A549 (cell line): ENCODE measurements around the gene SPRYD3. TPM values are rescaled to one million over a fixed set of nuclear protein-coding genes. Genes with fewer than 3 reads are reported as not detected.

ENCODE experiments used
- ATAC-seq, 2 experiments: fragments of 200-7000 bp in 1 of 2; fragments of >200 bp in 1 of 2; cut with Nextera tagmentation in 1 of 2; cut with Tn5 transposase in 1 of 2; 3 replicates each; pipeline versions ENCODE4 v1.8.0 to v1.9.1; 2018 to 2020; ENCODE audit warnings: mild to moderate bottlenecking in 1 of 2, moderate library complexity in 1 of 2
- CTCF ChIA-PET: fragments of 300-600 bp; sonication (Branson Sonifier 250); formaldehyde crosslinking; extraction: SDS; loops from one replicate; lab custom pipeline; 2021; ENCODE audit warnings: antibody characterized with exemption, inconsistent platforms; lab: Yijun Ruan, JAX
- POLR2A ChIA-PET: fragments of 350-600 bp; formaldehyde crosslinking; extraction: SDS; loops from one replicate; lab custom pipeline; 2021; ENCODE audit warnings: antibody characterized with exemption, inconsistent platforms; lab: Yijun Ruan, JAX
- DNase-seq, 2 experiments: peaks; one replicate each; pipeline versions ENCODE4 v3.0.0 to v3.0.0-alpha.2; 2011 to 2016; ENCODE audit warnings: low read depth in 1 of 2, low spot score in 1 of 2
- FAIRE-seq: peaks from 2 replicates; lab custom pipeline; 2011; peaks lifted over from hg19 to GRCh38; lab: Jason Lieb, UNC
- H3K27ac ChIP-seq, 2 experiments: fragments of >200 bp; sonication (Bioruptor Twin); formaldehyde crosslinking; 3 replicates each; pipeline ENCODE4 v1.5.1; 2016 to 2017
- H3K4me1 ChIP-seq: fragments of >200 bp; sonication (Bioruptor Twin); formaldehyde crosslinking; 3 replicates; pipeline ENCODE4 v1.6.1; 2016
- H3K4me2 ChIP-seq: fragments of >200 bp; sonication (Bioruptor Twin); formaldehyde crosslinking; 3 replicates; pipeline ENCODE4 v1.6.1; 2016
- H3K4me3 ChIP-seq: fragments of >200 bp; sonication (Bioruptor Twin); formaldehyde crosslinking; 3 replicates; pipeline ENCODE4 v1.5.1; 2016
- H3K9me3 ChIP-seq: fragments of >200 bp; sonication (Bioruptor Twin); formaldehyde crosslinking; 3 replicates; pipeline ENCODE4 v1.6.1; 2016
- ATOH8 ChIP-seq: fragments of 250-450 bp; sonication (Bioruptor Pico); IDR thresholded peaks from 2 replicates; pipeline ENCODE4 v1.5.0; 2020; ENCODE audit warnings: low read depth, mild to moderate bottlenecking, moderate library complexity
- BHLHE40 ChIP-seq: IDR thresholded peaks from 2 replicates; pipeline ENCODE4 v1.6.1; 2012; ENCODE audit warnings: low read depth, low read length, inconsistent platforms
- CBX2 ChIP-seq: fragments of 200-600 bp; sonication (generic); IDR thresholded peaks from 2 replicates; pipeline ENCODE4 v1.6.1; 2016; ENCODE audit warnings: low read depth, mild to moderate bottlenecking, borderline replicate concordance
- CBX8 ChIP-seq: fragments of 200-600 bp; sonication (generic); IDR thresholded peaks from 2 replicates; pipeline ENCODE4 v1.6.1; 2016
- CEBPB ChIP-seq, 2 experiments: fragments of >200 bp in 1 of 2; sonication (Bioruptor Twin) in 1 of 2; formaldehyde crosslinking in 1 of 2; IDR thresholded peaks; 2 replicates each; pipeline ENCODE4 v1.6.1; 2012 to 2016
- CTCF ChIP-seq: fragments of >200 bp; sonication (Bioruptor Twin); formaldehyde crosslinking; IDR thresholded peaks from 3 replicates; pipeline ENCODE4 v1.5.1; 2016
- EHF ChIP-seq: fragments of 250-450 bp; sonication (Bioruptor Pico); IDR thresholded peaks from 2 replicates; pipeline ENCODE4 v1.5.0; 2020; ENCODE audit warnings: mild to moderate bottlenecking
- EHMT2 ChIP-seq: fragments of 200-600 bp; sonication (generic); IDR thresholded peaks from 2 replicates; pipeline ENCODE4 v1.6.1; 2016; ENCODE audit warnings: antibody characterized with exemption, low read depth, mild to moderate bottlenecking, moderate library complexity
- ELK1 ChIP-seq: fragments of 150-350 bp; IDR thresholded peaks from 2 replicates; pipeline ENCODE4 v1.6.1; 2014; ENCODE audit warnings: low read depth, mild to moderate bottlenecking, low read length
- EP300 ChIP-seq, 2 experiments: fragments of >200 bp; sonication (Bioruptor Twin); formaldehyde crosslinking; IDR thresholded peaks; 2 replicates in 1 of 2; 3 replicates in 1 of 2; pipeline ENCODE4 v1.6.1; 2016 to 2017
- FOSB ChIP-seq: fragments of 250-450 bp; sonication (Bioruptor Pico); IDR thresholded peaks from 2 replicates; pipeline ENCODE4 v1.5.0; 2020; ENCODE audit warnings: mild to moderate bottlenecking, moderate library complexity
- FOSL2 ChIP-seq, 2 experiments: fragments of 450-650 bp in 1 of 2; fragments of >200 bp in 1 of 2; sonication (Bioruptor Twin) in 1 of 2; formaldehyde crosslinking; IDR thresholded peaks; 2 replicates each; pipeline versions ENCODE4 v1.5.0 to v1.6.1; 2016 to 2020; ENCODE audit warnings: mild to moderate bottlenecking in 1 of 2, moderate library complexity in 1 of 2
- GATA3 ChIP-seq: IDR thresholded peaks from 2 replicates; pipeline ENCODE4 v1.6.1; 2012; ENCODE audit warnings: borderline replicate concordance
- HES2 ChIP-seq: fragments of >200 bp; sonication (Bioruptor Twin); formaldehyde crosslinking; IDR thresholded peaks from 2 replicates; pipeline ENCODE4 v1.6.1; 2016
- HOXA7 ChIP-seq: fragments of 250-450 bp; sonication (Bioruptor Pico); IDR thresholded peaks from 2 replicates; pipeline ENCODE4 v1.5.0; 2020; ENCODE audit warnings: mild to moderate bottlenecking, moderate library complexity
- HOXB13 ChIP-seq: fragments of 250-450 bp; sonication (Bioruptor Pico); IDR thresholded peaks from 2 replicates; pipeline ENCODE4 v1.5.0; 2020; ENCODE audit warnings: low read depth, mild to moderate bottlenecking, moderate library complexity
- KDM1A ChIP-seq: fragments of 200-600 bp; sonication (generic); IDR thresholded peaks from 2 replicates; pipeline ENCODE4 v1.6.1; 2016; ENCODE audit warnings: low read depth, mild to moderate bottlenecking
- MAFK ChIP-seq: fragments of 450-650 bp; IDR thresholded peaks from 2 replicates; pipeline ENCODE4 v1.6.1; 2014; ENCODE audit not compliant: partially characterized antibody
- NR3C1 ChIP-seq: fragments of >200 bp; sonication (Bioruptor Twin); formaldehyde crosslinking; IDR thresholded peaks from 3 replicates; pipeline ENCODE4 v1.6.1; 2017
- RAD21 ChIP-seq, 2 experiments: fragments of >200 bp in 1 of 2; sonication (Bioruptor Twin) in 1 of 2; formaldehyde crosslinking in 1 of 2; IDR thresholded peaks in 1 of 2; conservative IDR thresholded peaks in 1 of 2; 2 replicates in 1 of 2; 3 replicates in 1 of 2; pipeline ENCODE4 v1.6.1; 2012 to 2018; ENCODE audit warnings: inconsistent platforms in 1 of 2
- RARB ChIP-seq: fragments of 250-450 bp; sonication (Bioruptor Pico); IDR thresholded peaks from 2 replicates; pipeline ENCODE4 v1.8.0; 2021; ENCODE audit warnings: mild to moderate bottlenecking, moderate library complexity
- REST ChIP-seq: fragments of 200-600 bp; sonication (generic); IDR thresholded peaks from 2 replicates; pipeline ENCODE4 v1.6.1; 2016; ENCODE audit warnings: antibody characterized with exemption, mild to moderate bottlenecking, moderate library complexity
- SMC3 ChIP-seq: fragments of >200 bp; sonication (Bioruptor Twin); formaldehyde crosslinking; IDR thresholded peaks from 3 replicates; pipeline ENCODE4 v1.6.1; 2018; ENCODE audit warnings: inconsistent platforms
- SREBF2 ChIP-seq: fragments of 450-650 bp; IDR thresholded peaks from 2 replicates; pipeline ENCODE4 v1.6.1; 2014; ENCODE audit warnings: mild to moderate bottlenecking, moderate library complexity
- ZSCAN20 ChIP-seq: fragments of 250-450 bp; sonication (Bioruptor Pico); IDR thresholded peaks from 2 replicates; pipeline ENCODE4 v1.8.0; 2022; ENCODE audit warnings: mild to moderate bottlenecking, moderate library complexity
- WGBS: methylation state at CpG from one replicate; pipeline ENCODE4 v1.1.6; 2017; ENCODE audit errors: missing lambda C conversion rate; 5-methylcytosine and 5-hydroxymethylcytosine counted together
- polyA plus RNA-seq, 4 experiments: library from polyadenylated mRNA; depleted of rRNA in 3 of 4; stranded (reverse); fragments of >200 nt; fragmentation: RNase III in 1 of 4; extraction: RNeasy Plus Mini Kit Qiagen cat#74134 plus additional on column Dnase treatment in 1 of 4; gene quantifications; 2 replicates in 3 of 4; 3 replicates in 1 of 4; pipeline ENCODE4 v1.2.3, GENCODE V29; 2011 to 2017

The SPRYD3 gene
- polyA plus RNA-seq, 2 of the 4 experiments (the other 2 are of a cell fraction): 17.3 to 26.8 TPM

GRCh38 chr12:53067074-53067992 is 11.9 kb downstream of the SPRYD3 start:
- ChIA-PET POLR2A (interaction anchor here (0.8 to 3.2 kb wide), 4 partner anchors 12 to 31 kb away, joined by 3 to 29 read pairs (median 8); partner anchors contain the start of genes IGFBP6 and SPRYD3), CTCF (interaction anchor here (1.0 to 45.5 kb wide), 16 partner anchors 17 to 255 kb away, joined by 3 to 1424 read pairs (median 13); partner anchors contain the start of genes AAAS, CSAD, IGFBP6 and SOAT2)
- ATAC-seq: peak in 1 of 2 experiments; percentile 1; a peak in 1 of 6 replicates
- H3K27ac ChIP-seq: peak overlapping the region in 1 of 2 experiments; percentile 87; a peak in 1 of 6 replicates
- 84% methylated on average over 7 of the region's 7 CpGs for WGBS
- H3K4me3 ChIP-seq: no peak overlapping the region
- no peak overlapping the region for H3K4me2 ChIP-seq
- TF ChIP-seq HOXB13 (no peak), FOSL2 (IDR thresholded peaks at IDR 0.05) (no peak), FOSL2 (CRISPR knock-in tag; IDR thresholded peaks at IDR 0.05) (no peak), SREBF2 (no peak), RARB (no peak), ATOH8 (CRISPR knock-in tag) (no peak), RAD21 (conservative IDR thresholded peaks at IDR 0.05 in 1 of 2, IDR thresholded peaks at IDR 0.05 in 1 of 2) (no peak), CEBPB (IDR thresholded peaks at IDR 0.05) (no peak), MAFK (no peak), FOSB (CRISPR knock-in tag) (no peak), GATA3 (no peak), BHLHE40 (no peak)
- H3K9me3 ChIP-seq: no peaks in the 10 kb centered on the region
- DNase-seq: no peak
- H3K4me1 ChIP-seq: peaks cover 31% of the 10 kb centered on the region
- FAIRE-seq: no peak

- Histone ChIP-seq H3K9me3 (no peaks in the 10 kb centered on the region), H3K4me3 (no peak overlapping the region), H3K27ac (peak overlapping the region; percentile 65 to 87), H3K4me2 (peak overlapping the region; percentile 50), H3K4me1 (peaks cover 36% of the 10 kb centered on the region)
- WGBS: 35% methylated on average over 24 of the region's 24 CpGs
- ATAC-seq: peak; percentile 56 to 84
- peak; percentile 94 for FAIRE-seq
- POLR2A ChIA-PET: interaction anchor here (0.5 to 3.2 kb wide), 13 partner anchors 9 to 229 kb away, joined by 3 to 29 read pairs (median 4); partner anchors contain the start of genes CSAD, IGFBP6, PFDN5 and SPRYD3
- peak; percentile 80 to 96 for DNase-seq
- CTCF ChIA-PET: interaction anchor here (0.6 to 45.5 kb wide), 64 partner anchors 16 to 428 kb away, joined by 3 to 1424 read pairs (median 5); partner anchors contain the start of genes AAAS, CSAD, EIF4B and ESPL1
- TF ChIP-seq KDM1A: no peak
- TF ChIP-seq CTCF: peak; percentile 96
- no peak for TF ChIP-seq HOXA7 (CRISPR knock-in tag)
- TF ChIP-seq CBX2: no peak
- no peak for TF ChIP-seq FOSB (CRISPR knock-in tag)
- TF ChIP-seq NR3C1: no peak
- TF ChIP-seq CEBPB (IDR thresholded peaks at IDR 0.05): peak in 1 of 2 experiments; percentile 3; a peak in 1 of 4 replicates
- TF ChIP-seq ELK1: no peak
- no peak for TF ChIP-seq EP300 (IDR thresholded peaks at IDR 0.05)
- peak; percentile 96 for TF ChIP-seq SMC3
- no peak for TF ChIP-seq EHF (CRISPR knock-in tag)
- no peak for TF ChIP-seq REST
- TF ChIP-seq CBX8: no peak
- no peak for TF ChIP-seq ZSCAN20 (CRISPR knock-in tag)
- no peak for TF ChIP-seq EHMT2
- TF ChIP-seq HES2: no peak
- TF ChIP-seq RAD21 (conservative IDR thresholded peaks at IDR 0.05 in 1 of 2, IDR thresholded peaks at IDR 0.05 in 1 of 2): peak; percentile 95 to 98
Observed at GRCh38 chr12:53065975-53066931, 12.9 kb downstream of the SPRYD3 start.
